ENCODE results near the gene C1orf116.

The C1orf116 gene

GRCh38 chr1:207067665-207068064 lies 35.1 kb upstream of the C1orf116 start:
- TF ChIP-seq FOXP2 (optimal IDR thresholded peaks at IDR 0.05; ENCODE audit: borderline replicate concordance, extremely low read depth, extremely low read length, insufficient read depth) (no peak), POLR2AphosphoS5 (IDR thresholded peaks at IDR 0.05; ENCODE audit: low read depth, low read length) (no peak), TAF1 (IDR thresholded peaks at IDR 0.05; ENCODE audit: borderline replicate concordance, insufficient read depth, low read length) (no peak), SIN3A (IDR thresholded peaks at IDR 0.05; ENCODE audit: borderline replicate concordance, insufficient read depth, low read length) (no peak), REST (IDR thresholded peaks at IDR 0.05; ENCODE audit: insufficient read depth in 1 of 2, low read depth in 2 of 2, low read length in 2 of 2) (no peak)

- no peak for TF ChIP-seq REST (IDR thresholded peaks at IDR 0.05; ENCODE audit: insufficient read depth in 1 of 2, low read depth in 2 of 2, low read length in 2 of 2)
- TF ChIP-seq FOXP2 (optimal IDR thresholded peaks at IDR 0.05; ENCODE audit: borderline replicate concordance, extremely low read depth, extremely low read length, insufficient read depth): no peak
- TF ChIP-seq TAF1 (IDR thresholded peaks at IDR 0.05; ENCODE audit: borderline replicate concordance, insufficient read depth, low read length): no peak
Measured at GRCh38 chr1:207067185-207067584, 34.6 kb upstream of the C1orf116 start.

- no peak for TF ChIP-seq REST (IDR thresholded peaks at IDR 0.05; ENCODE audit: insufficient read depth in 1 of 2, low read depth in 2 of 2, low read length in 2 of 2)
- no peak for TF ChIP-seq FOXP2 (optimal IDR thresholded peaks at IDR 0.05; ENCODE audit: borderline replicate concordance, extremely low read depth, extremely low read length, insufficient read depth)
Measured at GRCh38 chr1:207064561-207064960, 32.0 kb upstream of the C1orf116 start.

- TF ChIP-seq TAF1 (IDR thresholded peaks at IDR 0.05; ENCODE audit: borderline replicate concordance, insufficient read depth, low read length) (no peak), SIN3A (IDR thresholded peaks at IDR 0.05; ENCODE audit: borderline replicate concordance, insufficient read depth, low read length) (no peak), FOXP2 (optimal IDR thresholded peaks at IDR 0.05; ENCODE audit: borderline replicate concordance, extremely low read depth, extremely low read length, insufficient read depth) (no peak), REST (IDR thresholded peaks at IDR 0.05; ENCODE audit: insufficient read depth in 1 of 2, low read depth in 2 of 2, low read length in 2 of 2) (no peak), POLR2AphosphoS5 (IDR thresholded peaks at IDR 0.05; ENCODE audit: low read depth, low read length) (no peak)
Measured at GRCh38 chr1:207063014-207063413, 30.5 kb upstream of the C1orf116 start.

- TF ChIP-seq FOXP2 (optimal IDR thresholded peaks at IDR 0.05; ENCODE audit: borderline replicate concordance, extremely low read depth, extremely low read length, insufficient read depth) (no peak), REST (IDR thresholded peaks at IDR 0.05; ENCODE audit: insufficient read depth in 1 of 2, low read depth in 2 of 2, low read length in 2 of 2) (no peak), TAF1 (IDR thresholded peaks at IDR 0.05; ENCODE audit: borderline replicate concordance, insufficient read depth, low read length) (no peak), POLR2AphosphoS5 (IDR thresholded peaks at IDR 0.05; ENCODE audit: low read depth, low read length) (no peak), SIN3A (IDR thresholded peaks at IDR 0.05; ENCODE audit: borderline replicate concordance, insufficient read depth, low read length) (no peak)
Measured at GRCh38 chr1:207062058-207062457, 29.5 kb upstream of the C1orf116 start.

Measured in PFSK-1 (cell line).